ENCODE measurements around the gene APC2.

DNA sequence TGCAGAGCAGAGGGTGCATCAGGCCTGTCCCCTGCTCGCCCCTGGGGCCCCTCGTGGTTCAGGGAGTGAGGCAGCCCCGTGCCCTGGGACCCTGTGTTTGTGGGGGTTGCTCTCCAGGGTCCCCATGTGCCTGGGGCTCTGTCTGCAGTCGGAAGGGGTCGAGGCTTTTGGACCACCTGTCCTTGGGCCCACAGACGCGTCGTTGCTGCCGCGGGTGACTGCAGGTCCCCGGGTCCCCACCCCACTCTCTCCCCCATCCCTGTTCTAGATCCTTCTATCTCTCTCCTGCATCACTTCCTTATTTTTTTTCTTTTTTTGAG is 38.3 kb downstream of the APC2 start:
- TF ChIP-seq, protein P1, sequence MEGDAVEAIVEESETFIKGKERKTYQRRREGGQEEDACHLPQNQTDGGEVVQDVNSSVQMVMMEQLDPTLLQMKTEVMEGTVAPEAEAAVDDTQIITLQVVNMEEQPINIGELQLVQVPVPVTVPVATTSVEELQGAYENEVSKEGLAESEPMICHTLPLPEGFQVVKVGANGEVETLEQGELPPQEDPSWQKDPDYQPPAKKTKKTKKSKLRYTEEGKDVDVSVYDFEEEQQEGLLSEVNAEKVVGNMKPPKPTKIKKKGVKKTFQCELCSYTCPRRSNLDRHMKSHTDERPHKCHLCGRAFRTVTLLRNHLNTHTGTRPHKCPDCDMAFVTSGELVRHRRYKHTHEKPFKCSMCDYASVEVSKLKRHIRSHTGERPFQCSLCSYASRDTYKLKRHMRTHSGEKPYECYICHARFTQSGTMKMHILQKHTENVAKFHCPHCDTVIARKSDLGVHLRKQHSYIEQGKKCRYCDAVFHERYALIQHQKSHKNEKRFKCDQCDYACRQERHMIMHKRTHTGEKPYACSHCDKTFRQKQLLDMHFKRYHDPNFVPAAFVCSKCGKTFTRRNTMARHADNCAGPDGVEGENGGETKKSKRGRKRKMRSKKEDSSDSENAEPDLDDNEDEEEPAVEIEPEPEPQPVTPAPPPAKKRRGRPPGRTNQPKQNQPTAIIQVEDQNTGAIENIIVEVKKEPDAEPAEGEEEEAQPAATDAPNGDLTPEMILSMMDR (IDR thresholded peaks at IDR 0.05): no peak
- TF ChIP-seq POLR2AphosphoS5 (IDR thresholded peaks at IDR 0.05): no peak

Data from prostate gland (tissue), 2 donors.